ENCODE results near the gene MLXIPL. TPM values are rescaled to one million over a fixed set of nuclear protein-coding genes. Genes with fewer than 3 reads are reported as not detected.
"Not testable (repeated sequence)": the region's sequence is repeated elsewhere in the genome, so short reads cannot be mapped to it uniquely, and the experiment has no call there.

The MLXIPL gene
- total RNA-seq, 1 donor from 2014 or later, result 11.1 TPM

DNA sequence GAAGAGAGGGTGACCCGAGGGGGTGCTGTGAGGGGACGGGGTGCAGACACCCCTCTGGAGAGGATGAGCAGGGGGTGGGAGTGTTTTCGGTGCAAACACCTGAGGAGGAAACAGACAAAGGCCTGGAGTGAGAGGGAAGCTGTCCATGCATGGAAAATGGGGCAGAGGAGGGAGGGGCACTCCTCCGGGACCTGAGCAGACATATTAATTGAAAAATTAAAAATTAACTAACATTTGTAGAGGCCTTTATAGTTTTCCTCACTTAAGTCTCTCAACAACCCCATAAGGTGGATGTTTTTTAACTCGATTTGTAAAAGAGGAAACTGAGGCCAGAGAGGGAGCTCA, 44.5 kb upstream of the MLXIPL start:
- H3K4me1 ChIP-seq, result peaks cover 8% of the 10 kb centered on the region
- peak overlapping the region; percentile 53 for H3K4me3 ChIP-seq
- no peak overlapping the region for H3K27ac ChIP-seq
- intact Hi-C loops (cut with DNase I), result no loop called here
- H3K9me3 ChIP-seq, result no peaks in the 10 kb centered on the region
- TF ChIP-seq, protein P1, sequence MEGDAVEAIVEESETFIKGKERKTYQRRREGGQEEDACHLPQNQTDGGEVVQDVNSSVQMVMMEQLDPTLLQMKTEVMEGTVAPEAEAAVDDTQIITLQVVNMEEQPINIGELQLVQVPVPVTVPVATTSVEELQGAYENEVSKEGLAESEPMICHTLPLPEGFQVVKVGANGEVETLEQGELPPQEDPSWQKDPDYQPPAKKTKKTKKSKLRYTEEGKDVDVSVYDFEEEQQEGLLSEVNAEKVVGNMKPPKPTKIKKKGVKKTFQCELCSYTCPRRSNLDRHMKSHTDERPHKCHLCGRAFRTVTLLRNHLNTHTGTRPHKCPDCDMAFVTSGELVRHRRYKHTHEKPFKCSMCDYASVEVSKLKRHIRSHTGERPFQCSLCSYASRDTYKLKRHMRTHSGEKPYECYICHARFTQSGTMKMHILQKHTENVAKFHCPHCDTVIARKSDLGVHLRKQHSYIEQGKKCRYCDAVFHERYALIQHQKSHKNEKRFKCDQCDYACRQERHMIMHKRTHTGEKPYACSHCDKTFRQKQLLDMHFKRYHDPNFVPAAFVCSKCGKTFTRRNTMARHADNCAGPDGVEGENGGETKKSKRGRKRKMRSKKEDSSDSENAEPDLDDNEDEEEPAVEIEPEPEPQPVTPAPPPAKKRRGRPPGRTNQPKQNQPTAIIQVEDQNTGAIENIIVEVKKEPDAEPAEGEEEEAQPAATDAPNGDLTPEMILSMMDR (IDR thresholded peaks at IDR 0.05), result no peak
- no peaks in the 10 kb centered on the region for H3K27me3 ChIP-seq
- ATAC-seq (no peak), DNase-seq (no peak)
- H3K36me3 ChIP-seq, result no peaks in the 10 kb centered on the region

- ATAC-seq, result no peak
- no peak overlapping the region for H3K27ac ChIP-seq
- TF ChIP-seq, protein P1 (IDR thresholded peaks at IDR 0.05), result no peak
- H3K9me3 ChIP-seq, result no peaks in the 10 kb centered on the region
- H3K4me1 ChIP-seq, result peaks cover 8% of the 10 kb centered on the region
- intact Hi-C loops (cut with DNase I), result no loop called here
- H3K4me3 ChIP-seq, result peak overlapping the region; percentile 53
- no peak for DNase-seq
- no peaks in the 10 kb centered on the region for H3K36me3 ChIP-seq
- H3K27me3 ChIP-seq, result no peaks in the 10 kb centered on the region
Measured at GRCh38 chr7:73668103-73668885, 44.0 kb upstream of the MLXIPL start.

DNA sequence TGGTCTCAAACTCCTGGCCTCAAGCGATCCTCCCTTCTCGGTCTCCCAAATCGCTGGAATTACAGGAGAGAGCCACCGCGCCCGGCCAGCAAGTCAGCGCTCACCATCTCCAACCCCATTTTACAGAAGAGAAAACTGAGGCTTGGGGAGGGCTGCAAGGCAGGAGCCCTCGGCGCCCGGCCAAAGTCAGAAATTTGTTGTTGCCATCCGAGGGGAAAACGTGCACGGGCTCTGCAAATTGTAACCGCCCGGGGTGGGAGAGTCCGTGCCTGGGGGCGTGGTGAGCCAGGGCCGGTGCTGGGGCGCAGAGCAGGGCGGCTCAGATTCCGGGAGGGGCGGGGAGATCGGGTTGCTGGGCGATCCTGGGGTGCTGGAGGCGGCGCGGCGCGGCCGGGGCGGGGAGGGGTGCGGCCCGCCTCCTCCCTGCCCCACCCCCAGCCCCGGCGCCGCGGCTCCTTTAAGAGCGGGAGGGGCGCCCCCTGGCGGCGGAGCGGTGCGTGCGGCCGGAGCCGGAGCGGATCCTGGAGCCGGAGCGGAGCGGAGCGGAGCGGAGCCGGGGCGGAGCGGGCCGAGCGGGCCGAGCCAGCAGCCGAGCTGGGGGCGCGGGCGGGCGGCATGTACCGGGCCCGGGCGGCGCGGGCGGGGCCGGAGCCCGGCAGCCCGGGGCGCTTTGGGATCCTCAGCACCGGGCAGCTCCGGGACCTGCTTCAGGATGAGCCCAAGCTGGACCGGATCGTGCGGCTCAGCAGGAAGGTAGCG, 43.2 kb upstream of the MLXIPL start, which contains the start of gene VPS37D:
VPS37D (plus strand) TSS at position 488 of the 759 bp plus-strand sequence; CDS start at position 616, 128 bp downstream.
- no peak within 1 kb of the TSS for H3K27ac ChIP-seq
- H3K4me3 ChIP-seq, result peak within 1 kb of the TSS; percentile 53
- intact Hi-C loops (cut with DNase I), result no loop called here
- no peaks in the 10 kb centered on the region for H3K9me3 ChIP-seq
- peaks cover 8% of the 10 kb centered on the region for H3K4me1 ChIP-seq
- no peaks in the 10 kb centered on the region for H3K27me3 ChIP-seq
- ATAC-seq, result peak; percentile 99
- no peaks in the 10 kb centered on the region for H3K36me3 ChIP-seq
- TF ChIP-seq, protein P1 (IDR thresholded peaks at IDR 0.05), result peak; percentile 62
- DNase-seq, result peak; percentile 95

- TF ChIP-seq, protein P1 (IDR thresholded peaks at IDR 0.05), result no peak
- Histone ChIP-seq H3K4me1 (no peaks in the 10 kb centered on the region), H3K4me3 (no peak overlapping the region), H3K27me3 (no peaks in the 10 kb centered on the region), H3K9me3 (no peaks in the 10 kb centered on the region), H3K36me3 (no peaks in the 10 kb centered on the region), H3K27ac (no peak overlapping the region)
- DNase-seq (no peak), ATAC-seq (no peak)
- intact Hi-C loops (cut with DNase I), result no loop called here
Measured at GRCh38 chr7:73663033-73663432, 38.7 kb upstream of the MLXIPL start.

DNA sequence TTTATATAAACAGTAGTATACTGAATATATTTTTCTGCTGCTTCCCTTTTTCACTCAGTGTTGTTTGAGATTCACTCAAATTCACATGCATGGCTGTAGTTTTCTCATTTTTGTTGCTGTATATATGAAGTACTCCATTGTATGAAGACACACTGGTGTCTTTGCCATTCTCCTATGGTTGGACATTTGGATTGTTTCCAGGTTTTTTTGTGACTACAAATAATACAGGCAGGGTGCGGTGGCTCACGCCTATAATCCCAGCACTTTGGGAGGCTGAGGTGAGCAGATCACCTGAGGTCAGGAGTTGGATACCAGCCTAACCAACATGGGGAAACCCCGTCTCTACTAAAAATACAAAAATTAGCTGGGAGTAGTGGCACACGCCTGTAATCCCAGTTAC, 36.3 kb upstream of the MLXIPL start:
- H3K36me3 ChIP-seq; ATAC-seq; H3K27ac ChIP-seq; H3K4me3 ChIP-seq; DNase-seq; H3K9me3 ChIP-seq; intact Hi-C loops (cut with DNase I); H3K27me3 ChIP-seq; H3K4me1 ChIP-seq: not testable (repeated sequence)

- no peaks in the 10 kb centered on the region for H3K27me3 ChIP-seq
- H3K4me1 ChIP-seq, result no peaks in the 10 kb centered on the region
- DNase-seq (no peak), ATAC-seq (no peak)
- H3K4me3 ChIP-seq, result no peak overlapping the region
- TF ChIP-seq, protein P1 (IDR thresholded peaks at IDR 0.05), result no peak
- no peaks in the 10 kb centered on the region for H3K9me3 ChIP-seq
- H3K27ac ChIP-seq, result no peak overlapping the region
- H3K36me3 ChIP-seq, result no peaks in the 10 kb centered on the region
- intact Hi-C loops (cut with DNase I), result no loop called here
Measured at GRCh38 chr7:73659983-73660382, 35.7 kb upstream of the MLXIPL start.

DNA sequence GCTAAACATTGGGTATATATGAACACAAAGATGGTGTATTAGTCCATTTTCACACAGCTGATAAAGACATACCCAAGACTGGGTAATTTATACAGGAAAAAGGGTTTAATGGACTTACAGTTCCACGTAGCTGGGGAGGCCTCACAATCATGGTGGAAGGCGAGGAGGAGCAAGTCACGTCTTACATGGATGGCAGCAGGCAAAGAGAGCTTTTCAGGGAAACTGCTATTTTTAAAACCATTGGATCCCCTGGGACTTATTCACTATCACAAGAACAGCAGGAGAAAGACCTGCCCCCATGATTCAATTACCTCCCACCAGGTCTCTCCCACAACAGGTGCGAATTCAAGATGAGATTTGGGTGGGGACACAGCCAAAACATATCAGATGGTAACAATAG, 31.0 kb upstream of the MLXIPL start:
- H3K27ac ChIP-seq; ATAC-seq; H3K9me3 ChIP-seq; H3K4me1 ChIP-seq; H3K4me3 ChIP-seq; intact Hi-C loops (cut with DNase I); H3K36me3 ChIP-seq; DNase-seq: not testable (repeated sequence)
- peaks cover 14% of the 10 kb centered on the region for H3K27me3 ChIP-seq

Data from upper lobe of right lung (tissue), 1 donor.